ENCODE data around the gene MLIP. TPM values are rescaled to one million over a fixed set of nuclear protein-coding genes. Genes with fewer than 3 reads are reported as not detected.
A peak's percentile ranks its signal among the peaks of the same experiment; 100 is the strongest.

The MLIP gene
- total and polyA plus RNA-seq, 4 experiments from 2014 or later, result not detected

GRCh38 chr6:54289426-54289825, 178.2 kb downstream of the MLIP start:
- H3K4me1 Mint-ChIP-seq, result no peaks in the 10 kb centered on the region

GRCh38 chr6:54291146-54291545, 179.9 kb downstream of the MLIP start:
- Mint-ChIP-seq H3K36me3 (no peaks in the 10 kb centered on the region), H3K27ac (no peak overlapping the region), H3K27me3 (no peaks in the 10 kb centered on the region), H3K4me3 (no peak overlapping the region), H3K9me3 (peaks cover 0 to 12% (median 3%) of the 10 kb centered on the region in 8 donors), H3K4me1 (no peaks in the 10 kb centered on the region)
- no peak for DNase-seq
- POLR2A ChIA-PET (ENCODE audit: partially characterized antibody), result no interaction called here
- no peaks in the 10 kb centered on the region for H3K4me1 ChIP-seq (ENCODE audit: insufficient read depth, low read length)
- H3K4me3 ChIP-seq (ENCODE audit: low read length in 2 of 2), result no peak overlapping the region
- CTCF ChIA-PET (ENCODE audit: partially characterized antibody), result no interaction called here
- H3K27me3 ChIP-seq (ENCODE audit: insufficient read depth, low read length), result no peaks in the 10 kb centered on the region
- no peaks in the 10 kb centered on the region for H3K36me3 ChIP-seq (ENCODE audit: insufficient read depth, low read length)
- intact Hi-C loops (cut with micrococcal nuclease), result no loop called here
- no peak overlapping the region for H3K27ac ChIP-seq (ENCODE audit: low read depth, low read length)
- H3K9me3 ChIP-seq (ENCODE audit: control insufficient read depth in 1 of 2, low read length in 2 of 2), result no peaks in the 10 kb centered on the region

More at GRCh38 chr6:54289426-54289825, 178.2 kb downstream of the MLIP start:
- Histone ChIP-seq H3K4me3 (ENCODE audit: low read length in 2 of 2) (no peak overlapping the region), H3K27me3 (ENCODE audit: insufficient read depth, low read length) (no peaks in the 10 kb centered on the region), H3K36me3 (ENCODE audit: insufficient read depth, low read length) (no peaks in the 10 kb centered on the region), H3K4me1 (ENCODE audit: insufficient read depth, low read length) (no peaks in the 10 kb centered on the region), H3K27ac (ENCODE audit: low read depth, low read length) (no peak overlapping the region), H3K9me3 (ENCODE audit: control insufficient read depth in 1 of 2, low read length in 2 of 2) (no peaks in the 10 kb centered on the region)
- Mint-ChIP-seq H3K27ac (no peak overlapping the region), H3K9me3 (peaks cover 0 to 11% (median 3%) of the 10 kb centered on the region in 8 donors), H3K4me3 (no peak overlapping the region), H3K36me3 (no peaks in the 10 kb centered on the region), H3K27me3 (no peaks in the 10 kb centered on the region)
- intact Hi-C loops (cut with micrococcal nuclease), result no loop called here
- ChIA-PET POLR2A (ENCODE audit: partially characterized antibody) (no interaction called here), CTCF (ENCODE audit: partially characterized antibody) (no interaction called here)
- no peak for DNase-seq

DNA sequence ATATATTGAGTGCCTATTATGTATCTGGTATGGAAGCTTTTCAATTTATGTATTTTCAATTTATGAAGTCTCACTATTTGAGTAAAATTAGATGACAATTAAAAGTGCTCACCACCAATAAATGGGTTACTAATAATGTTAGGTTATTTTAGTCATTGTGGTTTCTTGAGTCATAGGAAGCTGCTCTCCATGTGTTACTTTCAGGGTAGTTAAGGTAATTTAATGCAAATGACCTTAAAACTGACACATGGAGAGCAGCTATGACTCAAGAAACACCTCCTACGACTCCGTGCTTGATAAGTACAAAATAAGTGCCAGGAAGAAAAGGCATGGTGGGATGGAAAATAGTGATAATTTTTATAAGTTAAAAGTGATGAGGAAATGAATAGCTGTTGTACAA, 180.5 kb downstream of the MLIP start:
- Mint-ChIP-seq H3K27me3 (no peaks in the 10 kb centered on the region), H3K36me3 (no peaks in the 10 kb centered on the region), H3K9me3 (peaks cover 0 to 13% (median 3%) of the 10 kb centered on the region in 8 donors), H3K4me1 (no peaks in the 10 kb centered on the region), H3K4me3 (no peak overlapping the region), H3K27ac (no peak overlapping the region)
- H3K27me3 ChIP-seq (ENCODE audit: insufficient read depth, low read length), result no peaks in the 10 kb centered on the region
- H3K36me3 ChIP-seq (ENCODE audit: insufficient read depth, low read length), result no peaks in the 10 kb centered on the region
- no peak overlapping the region for H3K4me3 ChIP-seq (ENCODE audit: low read length in 2 of 2)
- no peak for DNase-seq
- intact Hi-C loops (cut with micrococcal nuclease), result no loop called here
- ChIA-PET CTCF (ENCODE audit: partially characterized antibody) (no interaction called here), POLR2A (ENCODE audit: partially characterized antibody) (no interaction called here)
- no peaks in the 10 kb centered on the region for H3K4me1 ChIP-seq (ENCODE audit: insufficient read depth, low read length)
- no peaks in the 10 kb centered on the region for H3K9me3 ChIP-seq (ENCODE audit: control insufficient read depth in 1 of 2, low read length in 2 of 2)
- H3K27ac ChIP-seq (ENCODE audit: low read depth, low read length), result no peak overlapping the region

DNA sequence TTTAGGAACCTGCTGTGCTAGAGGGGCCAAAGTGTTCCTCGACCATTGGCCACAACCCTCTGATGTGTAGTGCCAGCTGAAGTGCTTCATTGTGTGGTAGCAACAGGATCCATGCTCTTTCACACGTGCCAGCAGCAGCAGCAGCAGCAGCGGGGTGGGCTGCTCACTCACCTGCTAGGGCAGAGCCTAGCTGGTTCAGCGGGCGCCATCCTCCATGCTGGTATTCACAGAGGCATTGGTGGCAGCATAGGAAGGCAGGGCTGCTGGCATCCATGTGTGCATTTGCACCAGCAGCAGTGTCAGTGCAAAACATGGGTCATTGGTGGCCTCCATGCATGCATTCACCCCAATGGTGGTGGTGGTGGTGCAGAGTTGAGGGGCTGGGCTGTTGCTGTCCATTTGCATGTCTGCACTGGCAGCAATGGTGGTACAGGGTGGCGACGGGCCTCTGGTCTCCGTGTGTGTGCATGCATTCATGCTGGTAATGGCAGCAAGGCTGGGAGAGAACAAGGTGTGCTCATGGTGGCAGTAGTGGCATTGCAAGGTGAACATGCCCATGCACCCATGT, 183.8 kb downstream of the MLIP start:
- H3K27me3 ChIP-seq (ENCODE audit: insufficient read depth, low read length), result no peaks in the 10 kb centered on the region
- intact Hi-C loops (cut with micrococcal nuclease), result no loop called here
- no peaks in the 10 kb centered on the region for H3K4me1 ChIP-seq (ENCODE audit: insufficient read depth, low read length)
- ChIA-PET CTCF (ENCODE audit: partially characterized antibody) (no interaction called here), POLR2A (ENCODE audit: partially characterized antibody) (no interaction called here)
- no peaks in the 10 kb centered on the region for H3K36me3 Mint-ChIP-seq
- no peak overlapping the region for H3K27ac Mint-ChIP-seq
- H3K9me3 ChIP-seq (ENCODE audit: control insufficient read depth in 1 of 2, low read length in 2 of 2), result no peaks in the 10 kb centered on the region
- H3K27ac ChIP-seq (ENCODE audit: low read depth, low read length), result no peak overlapping the region
- H3K4me3 ChIP-seq (ENCODE audit: low read length in 2 of 2), result no peak overlapping the region
- peak in 1 of 5 donors; percentile 5 for DNase-seq
- peaks cover 0 to 13% (median under 1%) of the 10 kb centered on the region in 8 donors for H3K9me3 Mint-ChIP-seq
- H3K36me3 ChIP-seq (ENCODE audit: insufficient read depth, low read length), result no peaks in the 10 kb centered on the region
- no peaks in the 10 kb centered on the region for H3K4me1 Mint-ChIP-seq
- no peak overlapping the region for H3K4me3 Mint-ChIP-seq
- no peaks in the 10 kb centered on the region for H3K27me3 Mint-ChIP-seq

GRCh38 chr6:54299542-54300269, 188.5 kb downstream of the MLIP start:
- Histone ChIP-seq H3K9me3 (ENCODE audit: control insufficient read depth in 1 of 2, low read length in 2 of 2) (no peaks in the 10 kb centered on the region), H3K27me3 (ENCODE audit: insufficient read depth, low read length) (no peaks in the 10 kb centered on the region), H3K4me1 (ENCODE audit: insufficient read depth, low read length) (no peaks in the 10 kb centered on the region), H3K4me3 (ENCODE audit: low read length in 2 of 2) (no peak overlapping the region), H3K36me3 (ENCODE audit: insufficient read depth, low read length) (no peaks in the 10 kb centered on the region), H3K27ac (ENCODE audit: low read depth, low read length) (no peak overlapping the region)
- H3K27ac Mint-ChIP-seq, result no peak overlapping the region
- DNase-seq, result no peak
- ChIA-PET POLR2A (ENCODE audit: partially characterized antibody) (no interaction called here), CTCF (ENCODE audit: partially characterized antibody) (no interaction called here)
- no peaks in the 10 kb centered on the region for H3K27me3 Mint-ChIP-seq
- intact Hi-C loops (cut with micrococcal nuclease), result no loop called here
- no peaks in the 10 kb centered on the region for H3K36me3 Mint-ChIP-seq
- H3K4me1 Mint-ChIP-seq, result no peaks in the 10 kb centered on the region
- H3K9me3 Mint-ChIP-seq, result peaks cover 0 to 5% (median under 1%) of the 10 kb centered on the region in 8 donors
- H3K4me3 Mint-ChIP-seq, result no peak overlapping the region

DNA sequence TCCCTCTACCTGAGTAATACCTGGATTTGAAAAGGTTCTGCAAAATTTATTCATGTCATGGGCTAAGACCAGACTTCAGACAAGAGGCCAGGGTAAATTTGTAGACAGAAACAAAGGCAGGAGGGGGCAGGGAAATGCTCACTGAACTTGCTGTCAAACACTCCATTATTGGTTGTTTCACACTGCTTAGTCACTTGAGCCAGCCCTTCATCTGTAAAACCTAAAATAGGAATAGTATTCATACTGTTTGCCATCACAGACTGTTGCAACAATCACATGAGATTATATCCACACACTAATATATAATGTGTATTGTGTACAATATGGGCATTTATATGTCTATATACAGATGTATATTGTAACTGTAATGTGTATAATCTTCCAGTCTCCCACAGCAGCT, 190.5 kb downstream of the MLIP start:
- Histone ChIP-seq H3K4me1 (ENCODE audit: insufficient read depth, low read length) (no peaks in the 10 kb centered on the region), H3K36me3 (ENCODE audit: insufficient read depth, low read length) (no peaks in the 10 kb centered on the region), H3K27me3 (ENCODE audit: insufficient read depth, low read length) (no peaks in the 10 kb centered on the region), H3K4me3 (ENCODE audit: low read length in 2 of 2) (no peak overlapping the region), H3K9me3 (ENCODE audit: control insufficient read depth in 1 of 2, low read length in 2 of 2) (no peaks in the 10 kb centered on the region), H3K27ac (ENCODE audit: low read depth, low read length) (no peak overlapping the region)
- H3K4me3 Mint-ChIP-seq, result no peak overlapping the region
- ChIA-PET POLR2A (ENCODE audit: partially characterized antibody) (no interaction called here), CTCF (ENCODE audit: partially characterized antibody) (no interaction called here)
- intact Hi-C loops (cut with micrococcal nuclease), result no loop called here
- no peak overlapping the region for H3K27ac Mint-ChIP-seq
- H3K4me1 Mint-ChIP-seq, result no peaks in the 10 kb centered on the region
- H3K27me3 Mint-ChIP-seq, result no peaks in the 10 kb centered on the region
- H3K36me3 Mint-ChIP-seq, result no peaks in the 10 kb centered on the region
- DNase-seq, result no peak
- peaks cover 0 to 5% (median 0%) of the 10 kb centered on the region in 8 donors for H3K9me3 Mint-ChIP-seq

DNA sequence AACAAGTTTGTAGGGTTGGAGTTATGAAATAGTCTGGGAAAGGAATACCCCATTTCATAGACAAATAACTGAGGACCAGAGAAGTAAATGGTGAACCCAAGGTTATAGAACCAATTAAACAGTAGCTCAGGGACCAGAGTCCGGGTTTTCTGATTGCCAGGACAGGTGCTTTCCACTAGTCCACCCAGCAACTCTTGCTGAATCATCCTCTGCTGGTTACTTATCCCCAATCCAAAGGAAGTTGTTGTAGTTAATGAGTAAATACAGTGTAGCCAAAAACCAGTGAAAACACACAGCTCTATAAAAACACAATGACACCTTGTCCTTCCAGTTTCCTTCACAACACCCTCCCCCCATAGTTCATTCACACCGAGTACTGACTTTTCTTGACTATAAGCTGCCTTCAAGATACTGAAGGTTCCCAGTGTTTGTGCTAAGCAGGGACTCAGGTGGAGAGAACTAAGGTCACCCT, 196.2 kb downstream of the MLIP start:
- peaks cover 0 to 8% (median 3%) of the 10 kb centered on the region in 8 donors for H3K9me3 Mint-ChIP-seq
- intact Hi-C loops (cut with micrococcal nuclease), result no loop called here

More for the DNA sequence above, 196.2 kb downstream of the MLIP start:
- Histone ChIP-seq H3K27ac (ENCODE audit: low read depth, low read length) (no peak overlapping the region), H3K27me3 (ENCODE audit: insufficient read depth, low read length) (no peaks in the 10 kb centered on the region), H3K9me3 (ENCODE audit: control insufficient read depth in 1 of 2, low read length in 2 of 2) (no peaks in the 10 kb centered on the region), H3K4me3 (ENCODE audit: low read length in 2 of 2) (no peak overlapping the region), H3K4me1 (ENCODE audit: insufficient read depth, low read length) (no peaks in the 10 kb centered on the region), H3K36me3 (ENCODE audit: insufficient read depth, low read length) (no peaks in the 10 kb centered on the region)
- no peak overlapping the region for H3K27ac Mint-ChIP-seq
- no peaks in the 10 kb centered on the region for H3K27me3 Mint-ChIP-seq
- H3K36me3 Mint-ChIP-seq, result no peaks in the 10 kb centered on the region
- ChIA-PET CTCF (ENCODE audit: partially characterized antibody) (no interaction called here), POLR2A (ENCODE audit: partially characterized antibody) (no interaction called here)
- no peak overlapping the region for H3K4me3 Mint-ChIP-seq
- no peak for DNase-seq
- no peaks in the 10 kb centered on the region for H3K4me1 Mint-ChIP-seq

All from CD4-positive, alpha-beta memory T cell (primary cell).